Esophagus squamous epithelium (tissue), 5 donors: Measurements from ENCODE around the gene CTBP1. TPM values are rescaled to one million over a fixed set of nuclear protein-coding genes. Genes with fewer than 3 reads are reported as not detected.

ENCODE experiments used
- DNase-seq: peaks from one replicate; lab custom pipeline; 2025; lab: John Stamatoyannopoulos, UW
- H3K27ac ChIP-seq, 4 donors: fragments of 200-600 bp; sonication (generic); one replicate each; pipeline ENCODE4 v1.5.1; 2016 to 2019; ENCODE audit warnings: mild to moderate bottlenecking in 1 of 4
- H3K27me3 ChIP-seq, 4 donors: fragments of 200-600 bp; sonication (generic); 1 replicate in 3 of 4; 2 replicates in 1 of 4; pipeline versions ENCODE4 v1.5.1 to v1.6.0; 2017 to 2021; ENCODE audit warnings: antibody characterized with exemption in 1 of 4
- H3K36me3 ChIP-seq, 3 donors: fragments of 200-600 bp; sonication (generic); one replicate each; pipeline ENCODE4 v1.5.1; 2016 to 2019
- H3K4me1 ChIP-seq, 3 donors: fragments of 200-600 bp; sonication (generic); one replicate each; pipeline ENCODE4 v1.5.1; 2017 to 2019
- H3K4me3 ChIP-seq, 4 donors: fragments of 200-600 bp; sonication (generic); 1 replicate in 3 of 4; 2 replicates in 1 of 4; pipeline ENCODE4 v1.5.1; 2016 to 2019; ENCODE audit warnings: mild to moderate bottlenecking in 2 of 4, moderate library complexity in 1 of 4
- H3K9me3 ChIP-seq, 3 donors: fragments of 200-600 bp; sonication (generic); one replicate each; pipeline ENCODE4 v1.5.1; 2016 to 2019
- CTCF ChIP-seq, 6 experiments: fragments of 450-650 bp in 4 of 6; fragments of 200-600 bp in 2 of 6; sonication (generic) in 2 of 6; IDR thresholded peaks; one replicate each; pipeline ENCODE4 v1.5.1; 2016 to 2019; ENCODE audit warnings: antibody characterized with exemption in 6 of 6, mild to moderate bottlenecking in 4 of 6, moderate library complexity in 4 of 6
- POLR2A ChIP-seq, 4 donors: fragments of 450-650 bp; IDR thresholded peaks; one replicate each; pipeline ENCODE4 v1.6.1; 2017; ENCODE audit warnings: antibody characterized with exemption in 4 of 4, mild to moderate bottlenecking in 4 of 4, moderate library complexity in 3 of 4
- WGBS, 2 donors: methylation state at CpG; one replicate each; pipeline ENCODE4 v1.1.5; 2018; 5-methylcytosine and 5-hydroxymethylcytosine counted together
- intact Hi-C: fragments of 100-400 bp; cut with DNase I; formaldehyde crosslinking; loops from one replicate; pipeline ENCODE4 v1.15.0; 2022
- total RNA-seq, 4 donors: library from RNA; depleted of rRNA; stranded (reverse); fragments of >200 nt; gene quantifications; one replicate each; pipeline ENCODE4 v1.1.0, GENCODE V29; 2016
- donor health status: DM: yes; HTN: yes; CAD: no.

CTBP1 gene
- total RNA-seq, 4 donors from 2014 or later, result 72.2 to 121 (median 113) TPM

DNA sequence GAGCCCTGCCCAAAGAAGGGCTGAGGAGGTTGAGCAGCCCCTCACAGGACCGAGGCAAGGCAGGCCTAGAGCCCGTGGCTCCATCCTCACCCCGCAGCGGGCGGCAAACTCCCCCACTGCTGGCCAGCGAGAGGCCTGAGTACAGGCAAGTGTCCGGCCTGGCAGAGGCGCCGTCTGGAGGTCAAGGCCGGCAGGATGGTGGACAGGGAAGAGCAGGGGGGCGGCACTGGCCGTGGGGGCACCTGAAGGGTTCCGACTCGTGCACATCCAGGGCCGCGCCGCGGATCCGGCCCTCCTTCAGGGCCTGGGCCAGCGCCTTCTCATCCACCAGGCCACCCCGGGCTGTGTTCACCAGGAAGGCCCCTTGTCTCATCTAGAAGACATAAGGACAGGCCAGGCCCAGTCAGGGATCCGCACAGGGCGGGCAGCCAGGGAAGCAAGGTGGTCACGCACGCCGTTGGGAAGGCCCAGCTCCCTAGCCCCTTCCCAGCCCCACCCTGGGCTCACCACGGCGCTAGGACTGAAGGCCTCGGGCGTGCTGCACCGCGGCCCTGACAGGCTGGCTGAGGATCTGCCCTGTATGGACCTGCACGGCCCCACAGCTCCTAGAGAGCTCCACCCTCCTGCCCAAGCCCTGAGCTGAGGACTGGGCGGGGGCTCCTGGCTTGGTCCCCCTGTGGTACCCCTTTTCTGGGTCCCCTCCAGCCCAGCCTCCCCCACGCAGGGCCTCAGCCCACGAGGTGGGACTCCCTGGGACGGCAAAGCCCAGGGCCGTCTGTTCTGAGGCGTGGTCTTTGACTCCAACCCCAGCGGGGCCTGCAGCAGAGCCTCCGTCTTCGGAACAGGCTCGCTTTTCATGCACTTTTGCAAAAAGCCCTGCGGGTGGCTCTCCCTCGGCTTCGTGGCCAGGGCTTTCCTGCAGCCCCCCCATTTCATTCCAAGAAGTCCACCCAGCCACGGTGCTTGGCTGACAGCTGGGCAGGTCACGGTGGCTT is 34.5 kb downstream of the CTBP1 start:
- Histone ChIP-seq H3K36me3 (peaks cover 16 to 74% (median 44%) of the 10 kb centered on the region in 3 donors), H3K4me3 (no peak overlapping the region), H3K27ac (peak overlapping the region; percentile 25 to 78 (median 70)), H3K27me3 (no peaks in the 10 kb centered on the region), H3K9me3 (no peaks in the 10 kb centered on the region), H3K4me1 (peaks cover 74 to 100% (median 84%) of the 10 kb centered on the region in 3 donors)
- no peak for TF ChIP-seq CTCF (IDR thresholded peaks at IDR 0.05)
- TF ChIP-seq POLR2A (IDR thresholded peaks at IDR 0.05), result no peak
- WGBS, 2 donors, result 57 to 64% methylated on average over 6 to 17 of the region's 48 CpGs
- DNase-seq, result no peak
- intact Hi-C loops, result no loop called here

DNA sequence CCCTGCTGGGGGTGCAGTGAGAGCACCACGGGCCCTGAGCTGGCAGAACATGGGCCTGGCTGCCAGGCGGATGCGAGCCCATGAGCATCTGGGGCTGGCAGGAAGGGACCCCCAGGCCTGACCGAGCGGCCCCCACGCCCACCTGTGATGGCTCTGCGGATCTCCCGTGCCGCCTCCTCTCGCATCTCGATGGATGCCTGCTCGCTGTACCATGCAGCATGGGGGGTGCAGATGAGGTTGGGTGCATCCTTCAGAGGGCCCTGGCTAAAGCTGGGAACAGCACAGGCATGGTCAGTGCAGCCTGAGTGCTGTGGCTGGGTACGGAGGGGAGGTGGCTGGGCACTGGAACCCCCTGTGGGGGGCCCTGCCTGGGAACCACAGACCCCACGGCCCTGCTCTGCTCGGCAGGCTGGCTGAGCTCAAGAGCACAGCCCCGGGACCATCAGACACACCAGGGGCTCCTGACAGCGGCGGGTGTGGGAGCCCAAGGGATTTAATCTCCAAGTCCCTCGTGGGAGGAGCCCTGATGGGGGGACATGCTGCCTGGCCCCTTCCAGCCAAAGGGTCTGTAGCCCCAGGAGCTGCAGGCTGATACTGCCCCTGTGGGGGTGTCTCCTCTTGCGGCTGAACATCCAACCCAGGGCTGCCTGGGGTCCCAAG is 35.5 kb downstream of the CTBP1 start:
- TF ChIP-seq POLR2A (IDR thresholded peaks at IDR 0.05) (no peak), CTCF (IDR thresholded peaks at IDR 0.05) (no peak)
- no peak for DNase-seq
- Histone ChIP-seq H3K27ac (peak overlapping the region; percentile 15 to 78 (median 70)), H3K4me1 (peaks cover 76 to 100% (median 86%) of the 10 kb centered on the region in 3 donors), H3K4me3 (no peak overlapping the region), H3K27me3 (no peaks in the 10 kb centered on the region), H3K36me3 (peaks cover 16 to 74% (median 44%) of the 10 kb centered on the region in 3 donors), H3K9me3 (no peaks in the 10 kb centered on the region)
- WGBS, 2 donors, result 89 to 100% methylated on average over 3 to 7 of the region's 20 CpGs
- intact Hi-C loops, result no loop called here

DNA sequence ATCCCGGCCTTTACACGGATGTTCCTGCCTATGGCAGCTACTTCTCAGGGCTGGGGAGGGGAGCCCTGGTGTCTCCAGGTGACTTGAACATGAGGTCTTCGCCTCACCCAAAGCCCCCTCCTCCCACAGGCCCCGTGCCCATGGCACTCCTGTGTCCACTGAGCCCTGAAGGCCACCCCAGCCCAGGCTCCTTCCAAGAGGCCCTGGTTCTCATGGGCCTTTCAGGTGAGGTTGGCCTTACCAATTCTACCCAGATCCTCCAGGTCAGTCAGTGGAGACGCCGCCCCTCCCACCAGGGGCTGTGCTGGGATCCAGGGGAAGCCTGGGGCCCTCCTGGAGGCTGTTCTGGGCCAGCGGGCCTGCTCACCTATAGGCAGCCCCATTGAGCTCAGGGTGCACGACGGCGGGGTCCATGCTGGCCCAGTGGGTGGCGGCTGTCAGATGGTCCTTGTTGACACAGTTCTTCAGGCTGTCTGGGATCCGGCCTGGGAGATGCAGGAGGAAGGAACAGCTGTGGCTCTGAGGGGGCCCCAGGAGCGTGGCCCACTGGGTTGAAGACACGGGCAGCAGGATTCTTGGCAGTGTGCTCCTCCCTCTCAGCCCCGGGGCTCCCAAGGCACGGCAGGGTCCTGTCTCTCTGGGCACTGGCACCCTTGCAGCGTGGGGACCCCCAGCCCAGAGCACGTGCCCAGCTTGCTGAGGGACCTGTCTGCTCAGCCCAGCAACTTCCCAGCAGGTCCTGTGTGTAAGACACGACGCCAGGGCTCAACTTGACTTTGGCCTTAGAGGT is 36.2 kb downstream of the CTBP1 start:
- intact Hi-C loops, result no loop called here
- H3K4me3 ChIP-seq, result no peak overlapping the region
- peaks cover 83 to 100% (median 86%) of the 10 kb centered on the region in 3 donors for H3K4me1 ChIP-seq
- no peak for TF ChIP-seq POLR2A (IDR thresholded peaks at IDR 0.05)
- no peak for TF ChIP-seq CTCF (IDR thresholded peaks at IDR 0.05)
- no peaks in the 10 kb centered on the region for H3K9me3 ChIP-seq
- H3K27ac ChIP-seq, result peak overlapping the region; percentile 61 to 78 (median 77)
- 100% methylated on average over 1 of the region's 20 CpGs; no CpG with 5 or more reads in 1 of the 2 donors for WGBS, 2 donors
- DNase-seq, result no peak
- peaks cover 16 to 74% (median 44%) of the 10 kb centered on the region in 3 donors for H3K36me3 ChIP-seq
- H3K27me3 ChIP-seq, result no peaks in the 10 kb centered on the region

DNA sequence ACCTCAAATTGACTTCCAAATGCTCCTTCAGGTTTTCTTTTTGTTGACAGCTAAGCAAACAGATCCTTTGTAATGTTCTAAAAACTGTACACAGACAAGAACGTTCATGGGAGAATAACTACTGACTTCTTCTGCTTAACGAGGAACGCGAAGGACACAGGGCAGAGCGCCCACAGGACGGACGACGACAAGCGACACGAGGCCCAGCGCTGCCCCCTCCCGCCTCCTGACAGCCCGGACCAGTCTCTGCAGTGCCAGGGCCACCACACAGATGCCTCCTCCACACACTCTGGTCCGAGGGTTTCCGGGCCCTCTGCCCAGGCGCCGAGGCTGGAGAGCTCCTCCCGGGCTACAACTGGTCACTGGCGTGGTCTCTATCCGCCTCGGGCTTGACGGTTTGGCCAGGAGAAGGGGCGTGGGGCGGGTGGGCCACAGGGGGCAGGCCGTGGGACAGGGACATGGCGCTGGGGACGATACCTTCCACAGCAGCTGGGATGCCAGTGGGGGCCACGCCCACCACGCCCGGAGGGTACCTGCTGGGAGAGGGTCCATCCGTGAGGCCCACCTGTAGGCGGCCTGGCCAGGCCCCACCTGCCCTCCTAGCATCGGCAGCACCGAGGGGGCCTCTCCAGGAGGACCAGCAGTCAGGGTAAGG is 36.9 kb downstream of the CTBP1 start:
- H3K4me3 ChIP-seq, result no peak overlapping the region
- intact Hi-C loops, result no loop called here
- 43 to 56% methylated on average over 12 to 17 of the region's 34 CpGs for WGBS, 2 donors
- DNase-seq, result no peak
- H3K36me3 ChIP-seq, result peaks cover 16 to 68% (median 43%) of the 10 kb centered on the region in 3 donors
- peaks cover 79 to 100% (median 82%) of the 10 kb centered on the region in 3 donors for H3K4me1 ChIP-seq
- H3K9me3 ChIP-seq, result no peaks in the 10 kb centered on the region
- no peaks in the 10 kb centered on the region for H3K27me3 ChIP-seq
- peak overlapping the region; percentile 61 to 78 (median 77) for H3K27ac ChIP-seq
- no peak for TF ChIP-seq POLR2A (IDR thresholded peaks at IDR 0.05)
- no peak for TF ChIP-seq CTCF (IDR thresholded peaks at IDR 0.05)
